ENCODE results near the gene GRIA3. TPM values are rescaled to one million over a fixed set of nuclear protein-coding genes. Genes with fewer than 3 reads are reported as not detected.

Gene GRIA3
- total and polyA plus RNA-seq, 2 experiments from 2014 or later = 1.9 to 2.9 TPM

- no peaks in the 10 kb centered on the region for H3K9me2 ChIP-seq (replicated peaks; ENCODE audit: insufficient read depth)
- H4K20me1 ChIP-seq (ENCODE audit: insufficient read depth, poor library complexity, severe bottlenecking) = no peaks in the 10 kb centered on the region
- no peaks in the 10 kb centered on the region for H3K4me1 ChIP-seq (ENCODE audit: insufficient read depth)
- DNase-seq (ENCODE audit: low spot score) = no peak
- H3K79me2 ChIP-seq = no peaks in the 10 kb centered on the region
- TF ChIP-seq EZH2phosphoT487 (IDR thresholded peaks at IDR 0.05; ENCODE audit: low read depth, severe bottlenecking, unreplicated experiment) (no peak), EZH2 (IDR thresholded peaks at IDR 0.05; ENCODE audit: borderline replicate concordance) (no peak), CTCF (IDR thresholded peaks at IDR 0.05; ENCODE audit: poor library complexity) (no peak)
- no peak overlapping the region for H3K4me3 ChIP-seq
- 82% methylated on average over 4 of the region's 4 CpGs for WGBS (ENCODE audit: low lambda C conversion rate, missing lambda C conversion rate)
- no peak overlapping the region for H3K27ac ChIP-seq
- H3K27me3 ChIP-seq = no peaks in the 10 kb centered on the region
- H3K36me3 ChIP-seq (replicated peaks; ENCODE audit: insufficient read depth, low read depth) = no peaks in the 10 kb centered on the region
- no peak overlapping the region for H3K4me2 ChIP-seq
- H2AFZ ChIP-seq = no peak overlapping the region
- no peaks in the 10 kb centered on the region for H3K9me3 ChIP-seq (ENCODE audit: low read depth)
Observed at GRCh38 chrX:123202523-123202922, 18.4 kb downstream of the GRIA3 start.

GRCh38 chrX:123203772-123204171 is 19.7 kb downstream of the GRIA3 start:
- Histone ChIP-seq H3K79me2 (no peaks in the 10 kb centered on the region), H3K4me2 (no peak overlapping the region), H3K27ac (no peak overlapping the region), H3K4me1 (ENCODE audit: insufficient read depth) (no peaks in the 10 kb centered on the region), H3K36me3 (replicated peaks; ENCODE audit: insufficient read depth, low read depth) (no peaks in the 10 kb centered on the region), H3K9me2 (replicated peaks; ENCODE audit: insufficient read depth) (no peaks in the 10 kb centered on the region), H3K9me3 (ENCODE audit: low read depth) (no peaks in the 10 kb centered on the region), H2AFZ (no peak overlapping the region), H3K27me3 (no peaks in the 10 kb centered on the region), H4K20me1 (ENCODE audit: insufficient read depth, poor library complexity, severe bottlenecking) (no peaks in the 10 kb centered on the region), H3K4me3 (no peak overlapping the region)
- WGBS (ENCODE audit: low lambda C conversion rate, missing lambda C conversion rate) = 81% methylated on average over 3 of the region's 3 CpGs
- no peak for TF ChIP-seq EZH2 (IDR thresholded peaks at IDR 0.05; ENCODE audit: borderline replicate concordance)
- no peak for TF ChIP-seq EZH2phosphoT487 (IDR thresholded peaks at IDR 0.05; ENCODE audit: low read depth, severe bottlenecking, unreplicated experiment)
- no peak for TF ChIP-seq CTCF (IDR thresholded peaks at IDR 0.05; ENCODE audit: poor library complexity)
- DNase-seq (ENCODE audit: low spot score) = no peak

- Histone ChIP-seq H2AFZ (no peak overlapping the region), H3K9me2 (replicated peaks; ENCODE audit: insufficient read depth) (no peaks in the 10 kb centered on the region), H3K36me3 (replicated peaks; ENCODE audit: insufficient read depth, low read depth) (no peaks in the 10 kb centered on the region), H3K79me2 (no peaks in the 10 kb centered on the region), H4K20me1 (ENCODE audit: insufficient read depth, poor library complexity, severe bottlenecking) (no peaks in the 10 kb centered on the region), H3K9me3 (ENCODE audit: low read depth) (no peaks in the 10 kb centered on the region), H3K27ac (no peak overlapping the region), H3K27me3 (no peaks in the 10 kb centered on the region), H3K4me3 (no peak overlapping the region), H3K4me1 (ENCODE audit: insufficient read depth) (no peaks in the 10 kb centered on the region), H3K4me2 (no peak overlapping the region)
- TF ChIP-seq EZH2 (IDR thresholded peaks at IDR 0.05; ENCODE audit: borderline replicate concordance) = no peak
- no peak for TF ChIP-seq EZH2phosphoT487 (IDR thresholded peaks at IDR 0.05; ENCODE audit: low read depth, severe bottlenecking, unreplicated experiment)
- no peak for TF ChIP-seq CTCF (IDR thresholded peaks at IDR 0.05; ENCODE audit: poor library complexity)
- no peak for DNase-seq (ENCODE audit: low spot score)
- 94% methylated on average over 9 of the region's 9 CpGs for WGBS (ENCODE audit: low lambda C conversion rate, missing lambda C conversion rate)
Observed at GRCh38 chrX:123206176-123206575, 22.1 kb downstream of the GRIA3 start.

- H3K4me1 ChIP-seq (ENCODE audit: insufficient read depth) = no peaks in the 10 kb centered on the region
- H3K79me2 ChIP-seq = no peaks in the 10 kb centered on the region
- H3K4me2 ChIP-seq = no peak overlapping the region
- H3K27me3 ChIP-seq = no peaks in the 10 kb centered on the region
- no peak overlapping the region for H3K27ac ChIP-seq
- no peaks in the 10 kb centered on the region for H4K20me1 ChIP-seq (ENCODE audit: insufficient read depth, poor library complexity, severe bottlenecking)
- no peak overlapping the region for H3K4me3 ChIP-seq
- no peaks in the 10 kb centered on the region for H3K36me3 ChIP-seq (replicated peaks; ENCODE audit: insufficient read depth, low read depth)
- no peak for TF ChIP-seq EZH2phosphoT487 (IDR thresholded peaks at IDR 0.05; ENCODE audit: low read depth, severe bottlenecking, unreplicated experiment)
- no peaks in the 10 kb centered on the region for H3K9me3 ChIP-seq (ENCODE audit: low read depth)
- DNase-seq (ENCODE audit: low spot score) = no peak
- H2AFZ ChIP-seq = no peak overlapping the region
- no peaks in the 10 kb centered on the region for H3K9me2 ChIP-seq (replicated peaks; ENCODE audit: insufficient read depth)
Observed at GRCh38 chrX:123210252-123210651, 26.2 kb downstream of the GRIA3 start.
